MM.1S (cell line): ENCODE data around the gene PFKFB4.

Experiments used
- CTCF ChIP-seq: fragments of 300-600 bp; sonication (generic); IDR thresholded peaks from 2 replicates; pipeline ENCODE4 v1.5.1; 2016; ENCODE audit warnings: antibody characterized with exemption, low read length, mixed read lengths
- EZH2 ChIP-seq: fragments of 300-600 bp; sonication (generic); optimal IDR thresholded peaks from 2 replicates; pipeline ENCODE3; 2017; ENCODE audit warnings: low read depth, mild to moderate bottlenecking, antibody characterized with exemption, low read length, mixed read lengths
- EZH2phosphoT487 ChIP-seq: fragments of 300-600 bp; sonication (generic); IDR thresholded peaks from 2 replicates; pipeline ENCODE4 v1.6.1; 2018; ENCODE audit warnings: antibody characterized with exemption, low read length

DNA sequence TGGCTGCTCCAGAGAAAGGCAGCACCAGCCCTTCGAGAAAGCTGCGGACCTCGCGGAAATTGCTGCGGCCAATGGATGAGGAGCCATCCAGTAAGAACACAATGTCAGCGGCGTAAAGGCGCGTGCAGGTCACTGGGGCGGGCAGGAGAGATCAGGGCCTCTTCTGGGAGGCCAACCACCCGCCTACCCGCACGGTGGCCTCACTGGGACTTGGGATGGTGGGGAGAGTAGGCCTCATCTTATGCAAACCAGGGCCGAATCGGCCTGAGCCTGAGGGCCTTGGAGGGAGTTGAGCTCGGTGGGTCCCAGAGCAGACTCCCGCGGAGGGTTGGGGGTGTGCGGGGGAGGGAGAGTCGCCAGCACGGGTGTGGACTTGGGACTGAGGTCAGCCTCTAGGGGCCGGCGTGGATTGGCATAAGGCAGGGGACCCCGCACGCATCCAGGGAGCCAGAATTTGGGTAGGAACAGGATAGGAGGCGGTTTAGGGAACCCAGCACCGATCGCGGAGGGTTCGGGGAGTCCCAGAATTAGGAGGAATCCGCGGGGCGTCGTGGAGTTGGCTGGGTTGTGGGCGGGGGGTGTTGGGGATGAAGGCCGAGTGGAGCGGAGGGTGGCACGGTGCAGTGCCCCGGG, 37.9 kb upstream of the PFKFB4 start:
- TF ChIP-seq EZH2phosphoT487 (no peak), EZH2 (no peak), CTCF (no peak)
